Putamen (tissue), 1 donor: Measurements from ENCODE around the gene FAM43B.

Experiments
- DNase-seq: peaks from one replicate; pipeline ENCODE4 v3.0.0-alpha.2; 2016; ENCODE audit warnings: low spot score

FAM43B gene

GRCh38 chr1:20551161-20551560 lies 1.2 kb upstream of the FAM43B start:
- no peak for DNase-seq

- DNase-seq: no peak
These were observed 514 bp downstream of the FAM43B start for GRCh38 chr1:20552728-20553445.

- no peak for DNase-seq
These were observed 2.8 kb downstream of the FAM43B start for GRCh38 chr1:20555025-20555757.

GRCh38 chr1:20555758-20556120 lies 3.4 kb downstream of the FAM43B start:
- DNase-seq: no peak

GRCh38 chr1:20558191-20558590 lies 5.8 kb downstream of the FAM43B start:
- no peak for DNase-seq

- no peak for DNase-seq
These were observed 8.6 kb downstream of the FAM43B start for GRCh38 chr1:20560966-20561365.

- no peak for DNase-seq
These were observed 12.9 kb downstream of the FAM43B start for GRCh38 chr1:20565234-20565633.

- no peak for DNase-seq
These were observed 17.2 kb downstream of the FAM43B start for GRCh38 chr1:20569523-20570098.

GRCh38 chr1:20571427-20571826 lies 19.1 kb downstream of the FAM43B start:
- no peak for DNase-seq

GRCh38 chr1:20573987-20574386 lies 21.6 kb downstream of the FAM43B start:
- no peak for DNase-seq

- DNase-seq: no peak
These were observed 22.5 kb downstream of the FAM43B start for GRCh38 chr1:20574686-20575540.

- no peak for DNase-seq
These were observed 23.4 kb downstream of the FAM43B start for GRCh38 chr1:20575541-20576336.

GRCh38 chr1:20578062-20578461 lies 25.7 kb downstream of the FAM43B start:
- no peak for DNase-seq

GRCh38 chr1:20578721-20579395 lies 26.5 kb downstream of the FAM43B start:
- no peak for DNase-seq

GRCh38 chr1:20584890-20585289 lies 32.5 kb downstream of the FAM43B start:
- no peak for DNase-seq

GRCh38 chr1:20586953-20587660 lies 34.7 kb downstream of the FAM43B start:
- no peak for DNase-seq

GRCh38 chr1:20587661-20588053 lies 35.3 kb downstream of the FAM43B start:
- DNase-seq: no peak

- no peak for DNase-seq
These were observed 36.4 kb downstream of the FAM43B start, which contains the start of gene CDA for GRCh38 chr1:20588634-20589225. Gene CDA (plus strand): TSS chr1:20589097. CDS start chr1:20589130, 33 bp downstream.

- DNase-seq: no peak
These were observed 37.2 kb downstream of the FAM43B start for GRCh38 chr1:20589331-20590278.
